ENCODE results near the gene KLHL18. TPM values are rescaled to one million over a fixed set of nuclear protein-coding genes. Genes with fewer than 3 reads are reported as not detected.

Gene KLHL18
- total RNA-seq, 1 donor from 2014 or later, result 1.8 TPM

- intact Hi-C loops (cut with DNase I), result no loop called here
- no peaks in the 10 kb centered on the region for H3K27me3 ChIP-seq
- peak in 1 of 2 donors; percentile 47 for DNase-seq (ENCODE audit: low spot score in 2 of 2)
- H3K4me1 ChIP-seq, result no peaks in the 10 kb centered on the region
- H3K27ac ChIP-seq, result no peak overlapping the region
- no peak for TF ChIP-seq CTCF (IDR thresholded peaks at IDR 0.05)
- no peaks in the 10 kb centered on the region for H3K36me3 ChIP-seq
- no peaks in the 10 kb centered on the region for H3K9me3 ChIP-seq
- H3K4me3 ChIP-seq, result no peak overlapping the region
Measured at GRCh38 chr3:47259114-47259513, 23.6 kb upstream of the KLHL18 start.

- Histone ChIP-seq H3K27ac (no peak overlapping the region), H3K4me3 (no peak overlapping the region), H3K4me1 (no peaks in the 10 kb centered on the region), H3K27me3 (no peaks in the 10 kb centered on the region), H3K36me3 (no peaks in the 10 kb centered on the region), H3K9me3 (no peaks in the 10 kb centered on the region)
- TF ChIP-seq CTCF (IDR thresholded peaks at IDR 0.05), result no peak
- intact Hi-C loops (cut with DNase I), result no loop called here
- DNase-seq (ENCODE audit: low spot score in 2 of 2), result peak in 1 of 2 donors; percentile 19
Measured at GRCh38 chr3:47260605-47261004, 22.1 kb upstream of the KLHL18 start.

DNA sequence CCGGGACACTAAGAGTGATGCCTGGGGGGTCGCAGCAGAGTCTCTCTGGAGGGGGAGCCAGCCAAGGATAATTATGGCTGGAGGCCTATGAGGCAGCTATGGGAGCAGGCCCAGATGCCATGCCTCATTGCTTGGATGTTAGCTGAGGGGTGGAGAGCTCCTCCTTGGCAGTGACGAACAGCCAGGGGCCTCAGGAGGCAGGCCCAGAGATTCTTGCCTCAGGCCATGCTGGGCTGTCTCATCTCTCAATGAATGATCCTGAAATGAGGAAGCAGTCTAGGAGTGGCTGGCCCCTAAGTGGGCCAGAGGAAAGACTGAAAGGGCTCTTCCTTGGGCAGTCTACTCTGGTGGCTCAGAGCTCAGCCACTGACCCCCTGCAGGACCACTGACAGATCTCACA lies 21.4 kb upstream of the KLHL18 start:
- Histone ChIP-seq H3K9me3 (no peaks in the 10 kb centered on the region), H3K27ac (no peak overlapping the region), H3K27me3 (no peaks in the 10 kb centered on the region), H3K4me3 (no peak overlapping the region), H3K36me3 (no peaks in the 10 kb centered on the region), H3K4me1 (no peaks in the 10 kb centered on the region)
- intact Hi-C loops (cut with DNase I), result no loop called here
- no peak for DNase-seq (ENCODE audit: low spot score in 2 of 2)
- TF ChIP-seq CTCF (IDR thresholded peaks at IDR 0.05), result no peak

DNA sequence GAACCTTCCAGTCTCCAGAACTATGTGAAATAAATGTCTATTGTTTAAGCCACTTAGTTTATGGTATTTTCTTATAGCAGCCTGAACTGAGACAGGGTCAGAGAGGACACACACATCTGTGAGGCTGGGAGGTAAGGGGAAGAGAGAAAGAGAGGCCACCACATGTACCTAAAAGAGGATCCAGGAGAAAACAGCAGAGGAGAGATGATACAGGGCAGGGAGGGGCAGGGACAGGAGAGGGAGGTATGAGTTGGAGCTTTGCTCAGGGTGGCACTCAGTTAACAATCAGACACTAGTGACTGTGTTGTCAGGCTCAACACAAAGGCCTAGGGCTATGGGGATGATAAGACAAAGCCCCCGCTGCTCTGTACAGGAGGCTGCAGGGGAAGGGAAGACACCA lies 17.7 kb upstream of the KLHL18 start:
- DNase-seq (ENCODE audit: low spot score in 2 of 2), result peak in 1 of 2 donors; percentile 45
- H3K4me3 ChIP-seq, result no peak overlapping the region
- intact Hi-C loops (cut with DNase I), result no loop called here
- no peak overlapping the region for H3K27ac ChIP-seq
- peaks cover 0 to 5% of the 10 kb centered on the region in 2 donors for H3K4me1 ChIP-seq
- no peak for TF ChIP-seq CTCF (IDR thresholded peaks at IDR 0.05)
- H3K36me3 ChIP-seq, result no peaks in the 10 kb centered on the region
- H3K27me3 ChIP-seq, result no peaks in the 10 kb centered on the region
- H3K9me3 ChIP-seq, result no peaks in the 10 kb centered on the region

DNA sequence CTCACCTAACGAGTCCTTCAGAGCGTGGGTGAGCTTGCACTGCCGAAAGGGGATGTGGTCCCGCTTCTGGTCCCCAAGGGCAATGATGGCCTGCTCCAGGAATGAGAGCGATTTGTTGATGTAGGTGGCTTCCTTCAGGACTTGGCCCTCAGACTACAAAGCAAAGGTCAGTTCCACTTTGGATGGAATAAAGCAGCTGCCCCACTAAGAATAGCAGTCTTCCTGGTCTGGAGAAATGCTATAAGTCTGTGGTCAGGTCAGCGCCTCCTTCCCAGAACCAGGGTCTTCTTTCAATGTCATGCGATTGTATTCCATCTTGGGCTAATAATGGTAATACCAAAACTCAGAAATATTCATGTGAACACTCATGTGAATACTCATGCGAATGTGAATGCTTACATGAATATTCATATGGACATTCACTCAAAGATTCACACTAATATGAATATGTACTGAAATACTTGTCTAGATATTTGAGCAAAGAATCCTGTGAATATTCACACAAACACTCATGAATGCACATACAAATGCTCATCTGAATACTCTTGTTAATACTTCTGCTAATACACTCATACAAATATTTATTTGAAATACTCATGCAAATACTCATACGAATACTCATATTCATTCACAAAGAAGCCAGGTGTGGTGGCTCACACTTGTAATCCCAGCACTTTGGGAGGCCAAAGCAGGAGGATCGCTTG lies 16.9 kb upstream of the KLHL18 start:
- no peak for TF ChIP-seq CTCF (IDR thresholded peaks at IDR 0.05)
- H3K27ac ChIP-seq, result no peak overlapping the region
- peaks cover 0 to 5% of the 10 kb centered on the region in 2 donors for H3K4me1 ChIP-seq
- H3K9me3 ChIP-seq, result no peaks in the 10 kb centered on the region
- no peaks in the 10 kb centered on the region for H3K27me3 ChIP-seq
- no peak overlapping the region for H3K4me3 ChIP-seq
- no peaks in the 10 kb centered on the region for H3K36me3 ChIP-seq
- peak in 1 of 2 donors; percentile 22 for DNase-seq (ENCODE audit: low spot score in 2 of 2)
- intact Hi-C loops (cut with DNase I), result no loop called here
